Panc1 (cell line): Measurements from ENCODE around the gene IGSF9.

ENCODE experiments used
- CTCF ChIP-seq: fragments of 450-650 bp; IDR thresholded peaks from 2 replicates; pipeline ENCODE4 v1.5.1; 2017; ENCODE audit warnings: mild to moderate bottlenecking
- POLR2AphosphoS5 ChIP-seq: IDR thresholded peaks from 2 replicates; pipeline ENCODE4 v1.6.1; 2012; ENCODE audit warnings: mild to moderate bottlenecking, low read depth, low read length, moderate library complexity
- REST ChIP-seq, 2 experiments: IDR thresholded peaks; 2 replicates each; pipeline ENCODE4 v1.6.1; 2011 to 2012; ENCODE audit warnings: low read depth in 2 of 2, control low read depth in 1 of 2, low read length in 1 of 2, mild to moderate bottlenecking in 1 of 2, moderate library complexity in 1 of 2; ENCODE audit not compliant: insufficient read depth in 1 of 2
- SIN3A ChIP-seq: IDR thresholded peaks from 2 replicates; pipeline ENCODE4 v1.6.1; 2012; ENCODE audit warnings: low read depth, mild to moderate bottlenecking, low read length, moderate library complexity, borderline replicate concordance; ENCODE audit not compliant: insufficient read depth
- TCF7L2 ChIP-seq: IDR thresholded peaks from 2 replicates; pipeline ENCODE4 v1.6.1; 2011; ENCODE audit warnings: mild to moderate bottlenecking, low read depth, low read length, inconsistent platforms

GRCh38 chr1:159908031-159908940, 37.1 kb downstream of the IGSF9 start:
- TF ChIP-seq CTCF = no peak
- TF ChIP-seq TCF7L2 = no peak
- TF ChIP-seq REST (IDR thresholded peaks at IDR 0.05; ENCODE audit: insufficient read depth in 1 of 2, low read depth in 2 of 2, low read length in 1 of 2) = no peak
- TF ChIP-seq SIN3A = no peak
- no peak for TF ChIP-seq POLR2AphosphoS5
